AML-193 (cell line): ENCODE measurements around the gene C19orf85.

ENCODE experiments used
- DNase-seq, 2 experiments: peaks; one replicate each; lab custom pipeline; 2025; lab: John Stamatoyannopoulos, UW

The C19orf85 gene

DNA sequence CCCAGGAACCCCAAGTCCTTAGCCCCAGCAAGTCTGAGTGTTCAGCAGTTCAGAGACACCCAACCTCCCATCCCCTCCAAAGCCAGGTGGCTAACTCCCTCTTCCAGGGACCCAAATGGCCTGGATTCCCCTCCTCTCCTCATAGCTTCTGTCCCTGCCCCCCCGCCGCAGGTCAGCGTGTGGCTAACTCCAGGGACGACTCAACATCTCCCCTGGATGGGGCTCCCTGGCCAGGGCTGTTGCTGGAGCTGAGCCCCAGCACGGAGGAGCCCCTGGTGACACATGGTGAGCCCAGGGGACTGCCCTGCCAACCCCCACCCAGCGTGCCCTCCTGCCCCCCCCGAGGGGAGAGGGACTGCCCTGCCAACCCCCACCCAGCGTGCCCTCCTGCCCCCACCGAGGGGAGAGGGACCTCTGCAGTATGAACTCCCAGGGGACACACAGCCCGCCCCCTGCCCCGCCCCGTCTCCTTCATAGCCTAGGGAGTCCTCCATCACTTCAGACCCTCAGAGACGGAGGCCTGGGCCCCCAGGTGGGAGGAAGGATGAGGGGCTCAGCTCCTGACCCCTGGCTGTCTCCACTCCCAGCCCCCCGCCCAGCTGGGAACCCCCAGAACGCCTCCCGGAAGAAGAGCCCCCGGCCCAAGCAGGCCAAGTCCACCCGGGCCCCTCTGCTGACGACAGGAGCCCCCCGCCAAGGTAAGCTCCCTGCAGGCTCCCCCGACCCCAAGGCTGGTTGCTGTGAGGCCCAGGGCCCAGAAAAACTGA, 25.3 kb upstream of the C19orf85 start:
- no peak for DNase-seq

DNA sequence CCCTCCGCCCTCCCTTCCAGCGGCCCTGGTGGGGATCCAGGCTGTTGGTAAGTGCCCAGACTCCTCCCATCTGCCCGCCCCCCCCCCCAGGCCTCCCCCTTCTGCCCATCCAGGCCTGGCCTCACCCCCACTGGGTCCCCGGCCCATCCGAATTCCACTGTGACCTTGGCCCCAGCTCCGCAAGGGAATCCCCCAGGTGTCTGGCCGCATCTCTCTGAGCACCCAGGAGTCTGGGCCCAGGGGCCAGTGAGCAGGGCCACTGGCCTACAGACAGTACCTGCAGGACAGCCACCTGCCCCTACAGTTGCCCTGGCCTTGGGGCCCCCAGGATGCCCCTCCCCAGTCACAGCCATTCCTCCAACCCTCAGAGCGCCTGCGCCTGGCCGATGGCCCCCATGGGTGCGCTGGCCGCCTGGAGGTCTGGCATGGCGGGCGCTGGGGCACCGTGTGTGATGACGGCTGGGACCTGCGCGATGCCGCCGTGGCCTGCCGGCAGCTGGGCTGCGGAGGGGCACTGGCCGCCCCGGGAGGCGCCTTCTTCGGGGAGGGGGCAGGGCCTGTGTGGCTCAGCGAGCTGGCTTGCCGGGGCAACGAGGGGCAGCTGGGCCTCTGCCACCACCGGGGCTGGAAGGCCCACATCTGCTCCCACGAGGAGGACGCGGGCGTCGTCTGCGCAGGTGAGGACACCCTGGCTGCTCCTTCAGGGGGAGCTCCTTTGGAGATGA, 24.6 kb upstream of the C19orf85 start:
- DNase-seq: no peak

DNA sequence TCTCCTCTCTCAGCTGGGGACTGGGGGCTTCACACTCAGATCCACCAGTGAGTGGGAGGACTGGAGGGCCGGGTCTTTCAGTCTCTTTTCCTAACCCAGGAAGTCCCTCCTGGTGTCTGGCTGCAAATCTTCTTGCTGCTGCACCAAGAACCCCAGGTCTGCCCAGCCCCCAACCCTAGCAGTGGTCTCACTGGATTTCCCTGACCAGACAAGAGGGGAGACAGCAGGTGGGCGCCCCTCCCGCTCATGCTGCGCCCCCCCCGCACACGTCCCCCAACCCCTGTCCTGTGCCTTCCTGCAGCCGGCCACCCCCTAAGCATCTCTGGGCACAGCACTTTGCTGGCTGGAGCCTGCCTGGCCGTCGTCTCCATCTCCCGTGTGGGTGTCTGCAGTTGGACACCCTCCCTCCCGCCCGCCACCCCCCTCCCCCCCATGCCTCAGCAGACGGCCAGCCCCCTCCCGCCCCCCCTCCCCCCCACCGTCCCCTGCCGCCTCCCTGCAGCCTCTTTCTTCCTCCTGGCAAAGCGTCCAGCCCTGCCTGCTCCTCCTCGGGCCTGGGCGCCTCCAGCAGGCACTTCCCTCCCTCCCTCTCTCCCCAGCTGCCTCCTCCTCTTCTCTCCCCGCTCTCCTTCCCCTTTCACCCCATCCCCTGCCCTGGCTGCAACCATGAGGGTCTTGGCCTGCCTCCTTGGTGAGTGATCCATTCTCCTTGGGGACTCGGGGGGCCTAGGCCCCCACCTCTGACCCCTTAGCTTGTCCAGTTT, 23.6 kb upstream of the C19orf85 start, which contains the start of gene SSC5D:
Gene SSC5D (plus strand): TSS at position 513 of the 764 bp plus-strand sequence. CDS start 154 bp downstream, at position 667.
- no peak for DNase-seq

DNA sequence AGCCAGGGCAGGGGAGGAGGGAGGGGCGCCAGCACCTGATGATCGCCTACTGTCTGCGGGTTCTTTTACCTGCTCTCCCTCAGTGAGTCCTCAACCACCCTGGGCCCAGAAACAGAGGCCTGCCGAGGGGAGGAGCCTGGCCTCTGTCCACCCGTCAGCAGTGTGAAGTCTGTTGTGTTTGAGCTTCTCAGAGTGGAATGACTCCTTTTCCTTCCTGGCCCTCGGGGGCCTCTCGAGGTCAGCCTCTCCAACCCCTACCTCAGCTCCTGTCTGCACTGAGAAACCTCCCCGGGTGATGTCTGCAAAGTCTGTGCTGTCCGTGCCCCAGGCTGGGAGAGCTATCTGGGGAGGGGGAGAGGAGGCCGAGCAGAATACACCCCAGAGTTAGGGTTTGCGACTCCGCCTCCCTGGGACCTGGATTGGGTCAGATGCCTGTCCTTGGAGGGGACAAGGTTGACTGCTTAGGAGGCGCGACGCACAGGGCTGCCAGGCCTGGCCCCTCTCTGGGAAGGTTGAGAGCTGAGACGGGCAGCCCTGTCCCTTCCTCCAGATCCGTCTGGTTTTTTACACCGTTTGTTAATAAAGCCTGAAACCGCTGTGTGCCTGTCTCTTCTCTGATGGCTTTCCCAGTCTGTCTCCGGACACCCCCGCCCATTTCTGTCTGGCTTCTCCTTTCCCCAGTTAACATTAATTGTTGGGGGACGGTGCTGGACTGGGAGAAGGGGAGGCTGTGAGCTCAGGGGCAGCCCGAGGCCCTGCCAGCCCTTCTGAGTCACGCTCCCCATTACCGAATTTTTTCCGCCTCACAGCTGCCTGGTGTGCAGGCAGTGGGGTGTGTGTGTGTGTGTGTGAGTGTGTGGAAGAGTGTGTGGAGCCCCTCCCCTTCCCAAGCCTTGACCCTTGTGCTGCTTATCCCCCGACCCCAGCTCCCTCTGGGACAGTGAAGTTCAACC, 22.7 kb upstream of the C19orf85 start:
- no peak for DNase-seq

DNA sequence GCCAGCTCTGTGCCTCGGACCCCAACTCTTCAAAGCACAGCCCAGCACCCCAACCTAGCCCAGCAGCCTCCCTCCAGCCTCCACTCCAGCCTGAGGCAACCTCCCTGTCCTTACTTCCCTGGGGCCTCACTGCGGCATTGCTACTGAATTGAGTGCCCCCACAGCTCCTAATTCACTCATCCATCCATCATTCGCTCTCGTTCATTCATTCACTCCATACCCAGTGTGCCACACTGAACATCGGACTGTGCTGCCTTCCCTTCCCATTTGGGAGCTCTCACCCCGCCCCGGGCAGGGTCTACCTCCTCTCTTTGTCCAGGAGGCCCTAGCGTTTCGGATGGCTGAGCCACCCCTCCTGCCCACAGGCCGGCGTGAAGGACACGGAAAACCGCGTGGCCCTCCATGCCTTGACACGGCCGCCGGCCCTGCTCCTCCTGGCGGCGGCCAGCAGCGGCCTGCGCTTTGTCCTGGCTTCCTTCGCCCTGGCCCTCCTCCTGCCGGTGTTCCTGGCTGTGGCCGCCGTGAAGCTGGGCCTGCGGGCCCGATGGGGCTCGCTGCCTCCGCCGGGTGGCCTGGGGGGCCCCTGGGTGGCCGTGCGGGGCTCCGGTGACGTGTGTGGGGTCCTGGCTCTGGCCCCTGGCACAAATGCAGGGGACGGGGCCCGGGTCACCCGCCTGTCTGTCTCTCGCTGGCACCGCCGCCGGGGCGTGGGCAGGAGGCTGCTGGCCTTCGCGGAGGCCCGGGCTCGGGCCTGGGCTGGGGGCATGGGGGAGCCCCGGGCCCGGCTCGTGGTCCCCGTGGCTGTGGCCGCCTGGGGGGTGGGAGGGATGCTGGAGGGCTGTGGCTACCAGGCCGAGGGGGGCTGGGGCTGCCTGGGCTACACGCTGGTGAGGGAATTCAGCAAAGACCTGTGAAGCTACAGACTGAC, 21.8 kb upstream of the C19orf85 start:
- no peak for DNase-seq

DNA sequence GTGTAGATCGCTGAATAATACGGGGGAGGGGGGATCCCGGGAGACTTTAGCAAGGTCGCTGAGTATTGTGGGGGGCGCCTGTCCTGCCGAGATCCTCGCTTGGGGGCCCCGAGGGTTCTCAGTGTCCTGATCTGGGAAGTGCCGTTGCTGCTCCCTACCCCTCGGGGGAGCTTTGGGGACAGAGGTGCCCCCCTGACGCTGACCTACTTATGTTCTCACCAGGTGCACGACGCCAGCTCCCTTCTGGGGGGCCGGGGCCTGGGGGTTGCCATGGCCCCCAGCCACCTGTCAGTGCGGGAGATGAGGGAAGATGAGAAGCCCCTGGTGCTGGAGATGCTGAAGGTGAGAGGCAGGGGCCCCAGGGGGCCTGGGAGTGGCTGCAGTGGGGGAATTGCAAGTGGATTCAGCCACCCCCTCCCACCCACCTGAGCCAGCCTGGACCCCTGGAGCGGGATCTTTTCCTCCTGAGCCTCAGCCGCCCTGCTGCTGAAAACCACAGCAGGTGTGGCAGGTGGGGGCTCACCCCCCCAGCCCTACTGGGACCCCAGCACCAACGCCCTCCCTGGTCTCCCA, 21.0 kb upstream of the C19orf85 start:
- DNase-seq: no peak

DNA sequence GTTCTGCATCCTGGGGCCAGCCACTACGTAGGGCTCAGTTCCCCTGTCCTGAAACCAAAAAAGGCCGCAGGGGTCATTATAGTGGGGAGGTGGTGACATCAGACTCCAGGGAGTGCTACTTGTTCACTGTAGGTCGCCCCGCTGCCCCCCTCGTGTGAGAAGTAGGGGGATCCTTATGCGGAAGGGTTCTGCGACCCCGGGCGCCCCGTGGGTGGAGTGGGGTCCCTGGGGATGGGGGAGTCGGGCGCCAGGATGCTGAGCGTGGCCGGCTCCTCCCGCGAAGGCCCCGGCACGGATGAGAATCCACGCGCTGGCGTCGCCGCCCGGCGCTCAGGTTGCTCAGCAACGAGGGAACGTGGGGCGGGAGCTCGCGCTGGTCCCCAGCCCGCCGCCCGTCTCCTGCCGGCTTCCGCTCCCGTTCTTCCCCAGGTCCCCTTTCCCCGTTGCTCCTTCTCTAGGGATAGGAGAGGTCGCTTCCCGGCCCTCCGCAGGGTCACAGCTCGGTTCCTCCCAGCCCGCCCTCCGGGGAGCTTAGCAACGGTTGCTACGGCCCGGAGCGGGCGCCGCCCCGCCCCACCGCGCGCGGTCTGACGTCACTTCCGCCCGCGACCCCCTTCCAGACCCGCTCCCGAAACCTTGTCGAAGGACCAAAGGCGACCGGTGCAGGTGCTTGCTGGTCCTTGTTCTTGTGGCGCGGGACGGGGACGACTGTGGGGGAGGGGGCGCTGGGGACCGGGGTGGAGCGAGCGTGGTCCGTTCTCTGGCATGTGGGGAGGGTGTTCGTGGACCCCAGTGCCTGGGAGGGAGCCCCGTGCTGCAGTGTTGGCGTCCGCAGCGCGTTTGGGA, 20.3 kb upstream of the C19orf85 start, which contains the start of gene NAT14:
Gene NAT14 (plus strand): TSS at position 596 of the 846 bp plus-strand sequence. CDS start 521 bp downstream, outside the sequence.
- DNase-seq: no peak

DNA sequence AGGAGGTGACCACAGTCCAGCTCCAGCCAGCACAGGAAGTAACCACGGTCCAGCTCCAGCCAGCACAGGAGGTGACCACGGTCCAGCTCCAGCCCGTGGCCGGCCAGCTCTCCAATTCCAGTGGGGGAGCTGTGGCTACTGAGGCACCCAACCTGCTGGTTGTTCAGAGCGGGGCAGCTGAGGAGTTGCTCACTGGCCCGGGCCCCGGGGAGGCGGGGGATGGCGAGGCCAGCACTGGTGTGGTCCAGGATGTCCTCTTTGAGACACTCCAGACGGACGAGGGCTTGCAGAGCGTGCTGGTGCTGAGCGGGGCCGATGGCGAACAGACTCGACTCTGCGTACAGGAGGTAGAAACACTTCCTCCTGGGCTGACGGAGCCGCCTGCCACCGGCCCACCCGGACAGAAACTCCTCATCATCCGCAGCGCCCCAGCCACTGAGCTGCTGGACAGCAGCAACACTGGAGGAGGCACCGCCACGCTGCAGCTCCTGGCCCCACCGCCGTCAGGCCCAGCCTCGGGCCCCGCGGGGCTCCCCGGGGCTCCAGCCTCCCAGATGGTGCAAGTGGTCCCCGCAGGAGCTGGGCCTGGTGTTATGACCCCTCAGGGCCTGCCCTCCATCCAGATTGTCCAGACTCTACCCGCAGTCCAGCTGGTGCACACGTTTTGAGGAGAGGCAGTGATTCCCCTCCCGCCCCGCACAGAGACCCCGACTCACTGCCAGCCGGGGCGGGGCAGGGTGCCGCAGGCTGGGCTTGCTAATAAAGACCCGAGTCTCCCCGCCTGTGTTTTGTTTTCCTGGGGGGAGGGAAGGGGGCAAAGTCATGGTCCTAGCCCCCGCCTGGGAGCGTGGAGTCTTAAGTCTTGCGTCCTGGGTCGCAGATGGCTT, 19.4 kb upstream of the C19orf85 start:
- no peak for DNase-seq

DNA sequence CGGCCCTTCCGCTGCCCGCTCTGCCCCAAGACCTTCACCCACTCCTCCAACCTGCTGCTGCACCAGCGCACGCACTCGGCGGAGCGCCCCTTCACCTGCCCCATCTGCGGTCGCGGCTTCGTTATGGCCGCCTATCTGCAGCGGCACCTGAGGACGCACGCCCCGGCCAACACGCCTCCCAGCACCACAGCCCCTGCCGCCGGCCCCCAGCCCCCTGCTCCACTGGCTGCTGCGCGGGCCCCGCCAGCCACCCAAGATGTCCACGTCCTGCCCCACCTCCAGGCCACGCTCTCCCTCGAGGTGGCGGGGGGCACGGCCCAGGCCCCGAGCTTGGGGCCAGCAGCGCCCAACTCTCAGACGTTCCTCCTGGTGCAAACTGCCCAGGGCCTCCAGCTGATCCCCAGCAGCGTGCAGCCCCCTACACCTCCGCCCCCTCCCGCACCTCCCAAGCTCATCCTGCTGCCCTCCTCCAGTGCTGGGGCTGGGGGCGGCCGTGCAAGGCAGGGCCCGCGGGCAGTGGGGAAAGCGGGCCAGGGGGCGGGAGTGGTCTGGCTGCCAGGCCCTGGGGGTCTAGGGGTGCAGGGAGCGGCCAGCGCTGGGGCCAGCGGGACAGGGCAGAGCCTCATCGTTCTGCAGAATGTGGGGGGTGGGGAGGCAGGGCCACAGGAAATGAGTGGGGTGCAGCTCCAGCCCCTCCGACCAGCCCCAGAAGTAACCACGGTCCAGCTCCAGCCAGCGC, 18.6 kb upstream of the C19orf85 start:
- no peak for DNase-seq

DNA sequence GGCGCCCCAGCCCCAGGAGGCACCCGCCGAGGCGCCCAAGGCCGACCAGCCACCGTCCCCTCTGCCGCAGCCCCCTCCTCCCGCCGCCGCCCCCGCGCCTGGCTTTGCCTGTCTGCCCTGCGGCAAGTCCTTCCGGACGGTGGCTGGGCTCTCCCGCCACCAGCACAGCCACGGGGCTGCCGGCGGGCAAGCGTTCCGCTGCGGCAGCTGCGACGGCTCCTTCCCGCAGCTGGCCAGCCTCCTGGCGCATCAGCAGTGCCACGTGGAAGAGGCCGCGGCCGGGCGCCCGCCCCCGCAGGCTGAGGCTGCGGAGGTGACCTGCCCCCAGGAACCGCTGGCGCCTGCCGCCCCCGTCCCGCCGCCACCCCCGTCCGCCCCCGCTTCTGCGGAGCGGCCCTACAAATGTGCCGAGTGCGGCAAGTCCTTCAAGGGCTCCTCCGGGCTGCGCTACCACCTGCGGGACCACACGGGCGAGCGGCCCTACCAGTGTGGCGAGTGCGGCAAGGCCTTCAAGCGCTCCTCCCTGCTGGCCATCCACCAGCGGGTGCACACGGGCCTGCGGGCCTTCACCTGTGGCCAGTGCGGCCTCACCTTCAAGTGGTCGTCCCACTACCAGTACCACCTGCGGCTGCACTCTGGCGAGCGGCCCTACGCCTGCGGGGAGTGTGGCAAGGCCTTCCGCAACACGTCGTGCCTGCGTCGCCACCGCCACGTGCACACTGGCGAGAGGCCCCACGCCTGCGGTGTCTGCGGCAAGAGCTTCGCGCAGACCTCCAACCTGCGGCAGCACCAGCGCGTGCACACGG, 17.8 kb upstream of the C19orf85 start:
- no peak for DNase-seq

DNA sequence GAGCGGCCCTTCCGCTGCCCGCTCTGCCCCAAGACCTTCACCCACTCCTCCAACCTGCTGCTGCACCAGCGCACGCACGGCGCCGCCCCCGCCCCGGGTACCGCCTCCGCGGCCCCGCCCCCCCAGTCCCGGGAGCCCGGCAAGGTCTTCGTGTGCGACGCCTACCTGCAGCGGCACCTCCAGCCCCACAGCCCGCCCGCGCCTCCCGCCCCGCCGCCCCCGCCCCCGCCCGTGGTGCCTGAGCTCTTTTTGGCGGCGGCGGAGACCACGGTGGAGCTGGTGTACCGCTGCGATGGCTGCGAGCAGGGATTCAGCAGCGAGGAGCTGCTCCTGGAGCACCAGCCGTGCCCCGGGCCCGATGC, 17.2 kb upstream of the C19orf85 start:
- DNase-seq: no peak

DNA sequence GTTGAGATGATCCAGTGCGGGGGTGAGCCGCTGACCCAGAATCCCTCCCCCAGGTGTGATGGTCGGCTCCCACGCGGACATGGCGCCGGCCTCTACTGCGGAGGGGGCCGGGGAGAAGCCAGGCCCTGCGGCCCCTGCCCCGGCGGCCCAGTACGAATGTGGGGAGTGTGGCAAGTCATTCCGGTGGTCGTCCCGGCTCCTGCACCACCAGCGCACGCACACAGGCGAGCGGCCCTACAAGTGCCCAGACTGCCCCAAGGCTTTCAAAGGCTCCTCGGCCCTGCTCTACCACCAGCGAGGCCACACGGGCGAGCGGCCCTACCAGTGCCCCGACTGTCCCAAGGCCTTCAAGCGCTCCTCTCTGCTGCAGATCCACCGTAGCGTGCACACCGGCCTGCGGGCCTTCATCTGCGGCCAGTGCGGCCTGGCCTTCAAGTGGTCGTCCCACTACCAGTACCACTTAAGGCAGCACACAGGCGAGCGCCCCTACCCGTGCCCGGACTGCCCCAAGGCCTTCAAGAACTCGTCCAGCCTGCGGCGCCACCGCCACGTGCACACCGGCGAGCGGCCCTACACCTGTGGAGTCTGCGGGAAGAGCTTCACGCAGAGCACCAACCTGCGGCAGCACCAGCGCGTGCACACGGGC, 16.7 kb upstream of the C19orf85 start:
- DNase-seq: no peak

DNA sequence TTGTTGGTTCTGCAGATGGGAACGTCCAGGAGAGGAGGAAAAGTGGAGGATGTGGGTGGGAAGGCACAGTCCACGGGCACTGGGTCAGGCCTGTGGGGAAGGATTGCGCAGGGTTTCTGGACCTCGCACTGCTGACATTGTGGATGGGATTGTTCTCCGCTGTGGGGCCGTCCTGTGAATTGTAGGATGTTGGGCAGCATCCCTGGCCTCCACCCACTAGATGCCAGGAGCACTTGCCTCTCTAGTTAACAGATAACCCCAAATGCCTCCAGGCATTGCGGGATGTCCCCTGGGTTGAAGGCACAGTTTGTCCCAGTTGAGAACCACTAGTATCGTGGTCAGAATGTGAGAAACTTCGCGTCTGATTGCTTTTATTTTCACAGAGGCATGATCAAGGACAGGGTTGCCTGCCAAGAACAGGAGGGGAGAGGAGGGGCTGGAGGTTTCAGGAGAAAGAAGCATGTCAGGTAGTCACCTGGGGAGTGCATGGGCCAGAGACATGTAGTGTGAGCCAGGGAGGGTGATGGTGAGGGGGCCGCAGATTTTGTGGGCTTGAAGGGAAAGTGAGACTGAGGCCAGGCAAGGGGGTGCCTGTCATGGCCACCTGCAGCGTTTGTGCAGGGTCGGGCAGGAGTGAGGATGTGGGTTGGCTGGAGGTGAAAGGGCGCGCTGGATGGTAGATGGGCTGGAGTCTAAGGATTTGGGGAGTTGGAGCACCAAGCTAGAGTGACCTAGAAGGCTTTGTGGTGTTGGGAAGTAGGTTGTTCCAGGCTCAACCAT, 15.1 kb upstream of the C19orf85 start:
- no peak for DNase-seq

DNA sequence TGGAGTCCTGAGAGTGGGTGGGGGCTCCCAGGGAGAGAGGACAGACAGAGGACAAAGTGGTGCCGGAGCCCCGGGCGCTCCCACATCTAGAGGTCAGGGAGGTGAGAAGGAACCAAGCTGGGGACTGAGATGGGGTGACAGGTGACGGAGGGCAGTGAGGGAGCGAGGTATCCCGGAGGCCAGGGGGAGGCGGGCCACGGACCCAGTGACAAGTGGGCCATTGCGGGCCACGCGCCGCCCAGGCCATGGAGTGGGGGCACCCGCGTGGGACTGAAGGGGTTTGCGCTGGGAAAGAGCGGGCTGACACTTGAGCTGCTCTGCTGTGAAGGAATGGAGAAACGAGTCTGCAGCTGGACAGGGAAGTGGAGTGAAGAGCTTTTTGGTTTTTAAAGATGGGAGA, 14.5 kb upstream of the C19orf85 start:
- no peak for DNase-seq

DNA sequence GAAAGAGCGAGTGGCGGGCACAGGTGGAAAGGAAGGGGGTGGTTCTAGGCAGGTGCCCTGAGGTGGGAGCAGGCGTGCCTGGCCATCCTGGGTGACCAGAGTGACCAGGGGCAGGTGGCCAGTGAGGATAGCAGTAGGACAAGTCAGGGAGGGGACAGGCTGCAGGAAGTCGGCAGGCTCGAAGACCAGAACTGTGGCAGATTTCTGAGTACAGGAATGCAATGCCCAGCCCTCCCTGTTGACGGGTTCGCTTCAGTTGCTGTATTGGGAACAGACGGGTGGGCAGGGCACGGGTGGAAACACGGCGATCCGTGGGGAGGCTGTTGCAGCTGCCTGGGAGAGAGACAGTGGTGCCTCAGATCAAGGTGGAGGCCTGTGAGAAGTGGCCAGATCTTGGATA, 13.8 kb upstream of the C19orf85 start:
- DNase-seq: no peak
